ENCODE measurements around the gene LIAS.
"Not testable (repeated sequence)": the region's sequence is repeated elsewhere in the genome, so short reads cannot be mapped to it uniquely, and the experiment has no call there.

The LIAS gene

GRCh38 chr4:39502019-39502663 is 43.3 kb downstream of the LIAS start:
- no peak for FAIRE-seq

- FAIRE-seq, result not testable (repeated sequence)
Measured at GRCh38 chr4:39502664-39503035, 43.8 kb downstream of the LIAS start.

- no peak for FAIRE-seq
Measured at GRCh38 chr4:39504538-39504937, 45.7 kb downstream of the LIAS start.

GRCh38 chr4:39505581-39505980 is 46.7 kb downstream of the LIAS start:
- FAIRE-seq, result no peak

GRCh38 chr4:39510348-39510929 is 51.6 kb downstream of the LIAS start:
- FAIRE-seq, result no peak

- FAIRE-seq, result not testable (repeated sequence)
Measured at GRCh38 chr4:39514266-39514665, 55.4 kb downstream of the LIAS start.

GRCh38 chr4:39514888-39515401 is 56.1 kb downstream of the LIAS start:
- no peak for FAIRE-seq

- not testable (repeated sequence) for FAIRE-seq
Measured at GRCh38 chr4:39515669-39516401, 57.0 kb downstream of the LIAS start.

- no peak for FAIRE-seq
Measured at GRCh38 chr4:39516407-39516966, 57.6 kb downstream of the LIAS start.

GRCh38 chr4:39518484-39518883 is 59.6 kb downstream of the LIAS start:
- no peak for FAIRE-seq

- FAIRE-seq, result no peak
Measured at GRCh38 chr4:39521253-39521919, 62.5 kb downstream of the LIAS start.

GRCh38 chr4:39522068-39522467 is 63.2 kb downstream of the LIAS start:
- FAIRE-seq, result no peak

GRCh38 chr4:39524161-39524957 is 65.5 kb downstream of the LIAS start:
- no peak for FAIRE-seq

- FAIRE-seq, result no peak
Measured at GRCh38 chr4:39525822-39526690, 67.2 kb downstream of the LIAS start.

- no peak for FAIRE-seq
Measured at GRCh38 chr4:39526765-39527295, 68.0 kb downstream of the LIAS start.

- peak; percentile 89 for FAIRE-seq
Measured at GRCh38 chr4:39527296-39528060, 68.6 kb downstream of the LIAS start, which contains the start of gene UGDH. UGDH (minus strand) TSS chr4:39527439; CDS start chr4:39521512, 5,927 bp downstream.

GRCh38 chr4:39528061-39528465 is 69.2 kb downstream of the LIAS start:
- FAIRE-seq, result no peak
